Fibroblast of the conjunctiva (primary cell): Measurements from ENCODE around the gene CACNA1S.

Experiments
- DNase-seq: peaks from one replicate; pipeline ENCODE4 v3.0.0-alpha.2; 2010; ENCODE audit warnings: low read depth

The CACNA1S gene

GRCh38 chr1:201115390-201115937 is 3.2 kb upstream of the CACNA1S start:
- no peak for DNase-seq

GRCh38 chr1:201114245-201115131 is 2.3 kb upstream of the CACNA1S start:
- DNase-seq = peak; percentile 82

GRCh38 chr1:201113451-201114244 is 1.4 kb upstream of the CACNA1S start:
- DNase-seq = no peak

GRCh38 chr1:201112926-201113325 is 700 bp upstream of the CACNA1S start:
- DNase-seq = no peak

- DNase-seq = no peak
Observed at GRCh38 chr1:201111672-201112071, 554 bp downstream of the CACNA1S start.

- no peak for DNase-seq
Observed at GRCh38 chr1:201111156-201111555, 1.1 kb downstream of the CACNA1S start.

- DNase-seq = no peak
Observed at GRCh38 chr1:201110616-201111015, 1.6 kb downstream of the CACNA1S start.

GRCh38 chr1:201110138-201110537 is 2.1 kb downstream of the CACNA1S start:
- DNase-seq = no peak

- DNase-seq = no peak
Observed at GRCh38 chr1:201109651-201110050, 2.6 kb downstream of the CACNA1S start.

GRCh38 chr1:201108614-201109013 is 3.6 kb downstream of the CACNA1S start:
- DNase-seq = no peak

- DNase-seq = no peak
Observed at GRCh38 chr1:201105688-201106087, 6.5 kb downstream of the CACNA1S start.

GRCh38 chr1:201104141-201104540 is 8.1 kb downstream of the CACNA1S start:
- DNase-seq = no peak

- DNase-seq = no peak
Observed at GRCh38 chr1:201103666-201104065, 8.6 kb downstream of the CACNA1S start.

GRCh38 chr1:201100169-201100930 is 11.9 kb downstream of the CACNA1S start:
- DNase-seq = no peak

GRCh38 chr1:201098992-201099677 is 13.1 kb downstream of the CACNA1S start:
- DNase-seq = no peak

GRCh38 chr1:201096977-201097856 is 15.0 kb downstream of the CACNA1S start:
- DNase-seq = no peak

GRCh38 chr1:201096041-201096461 is 16.2 kb downstream of the CACNA1S start:
- DNase-seq = no peak

- no peak for DNase-seq
Observed at GRCh38 chr1:201095581-201095980, 16.6 kb downstream of the CACNA1S start.

GRCh38 chr1:201094832-201095231 is 17.4 kb downstream of the CACNA1S start:
- no peak for DNase-seq

- no peak for DNase-seq
Observed at GRCh38 chr1:201093962-201094361, 18.3 kb downstream of the CACNA1S start.
